Measurements from ENCODE around the gene SEMA7A.

DNA sequence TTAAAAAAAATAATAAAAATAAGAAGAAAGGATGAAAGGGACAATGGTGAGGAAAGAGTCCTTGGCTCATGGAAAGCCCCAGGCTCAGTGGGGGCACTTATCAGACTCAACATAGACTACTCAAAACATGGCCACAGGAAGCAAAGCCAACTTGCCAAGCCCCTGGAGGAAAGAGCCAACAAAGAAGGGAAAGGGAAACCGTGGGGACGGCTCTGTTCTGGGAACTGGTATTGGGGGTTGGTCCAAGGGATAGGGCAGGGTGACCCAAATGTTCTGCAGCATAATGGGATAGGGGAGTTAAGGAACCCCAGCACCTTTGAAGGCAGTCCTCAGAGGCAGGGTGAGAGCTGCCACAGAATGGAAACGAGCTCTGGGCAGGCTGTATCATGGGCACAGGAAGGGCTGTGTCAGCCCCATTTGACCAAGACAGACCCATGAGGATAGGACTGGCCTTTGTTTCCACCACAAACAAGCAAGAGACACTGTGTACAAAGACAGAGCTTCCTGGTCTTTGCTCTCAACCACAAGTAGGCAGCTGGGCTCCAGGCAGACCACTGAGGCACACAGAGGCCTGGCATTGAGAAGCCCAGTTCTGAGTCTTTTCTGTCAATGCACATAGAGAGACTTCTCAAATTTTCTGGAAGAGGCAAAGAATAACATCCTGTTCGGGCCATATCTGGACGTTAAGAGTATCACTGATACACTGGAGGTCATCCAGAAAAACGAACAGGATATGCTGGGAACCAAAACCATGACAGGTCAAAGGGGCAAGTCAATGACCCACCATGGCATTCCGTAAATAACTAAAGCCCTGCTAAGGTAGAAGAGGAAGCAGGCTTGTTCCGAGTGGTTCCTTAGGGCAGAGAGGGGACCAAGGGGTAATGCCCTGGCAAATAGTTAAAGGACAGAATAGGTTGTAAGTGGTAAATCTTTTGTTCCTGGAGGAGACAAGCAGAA lies 10.6 kb upstream of the SEMA7A start:
- TF ChIP-seq, protein P1, sequence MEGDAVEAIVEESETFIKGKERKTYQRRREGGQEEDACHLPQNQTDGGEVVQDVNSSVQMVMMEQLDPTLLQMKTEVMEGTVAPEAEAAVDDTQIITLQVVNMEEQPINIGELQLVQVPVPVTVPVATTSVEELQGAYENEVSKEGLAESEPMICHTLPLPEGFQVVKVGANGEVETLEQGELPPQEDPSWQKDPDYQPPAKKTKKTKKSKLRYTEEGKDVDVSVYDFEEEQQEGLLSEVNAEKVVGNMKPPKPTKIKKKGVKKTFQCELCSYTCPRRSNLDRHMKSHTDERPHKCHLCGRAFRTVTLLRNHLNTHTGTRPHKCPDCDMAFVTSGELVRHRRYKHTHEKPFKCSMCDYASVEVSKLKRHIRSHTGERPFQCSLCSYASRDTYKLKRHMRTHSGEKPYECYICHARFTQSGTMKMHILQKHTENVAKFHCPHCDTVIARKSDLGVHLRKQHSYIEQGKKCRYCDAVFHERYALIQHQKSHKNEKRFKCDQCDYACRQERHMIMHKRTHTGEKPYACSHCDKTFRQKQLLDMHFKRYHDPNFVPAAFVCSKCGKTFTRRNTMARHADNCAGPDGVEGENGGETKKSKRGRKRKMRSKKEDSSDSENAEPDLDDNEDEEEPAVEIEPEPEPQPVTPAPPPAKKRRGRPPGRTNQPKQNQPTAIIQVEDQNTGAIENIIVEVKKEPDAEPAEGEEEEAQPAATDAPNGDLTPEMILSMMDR (IDR thresholded peaks at IDR 0.05): no peak
- TF ChIP-seq POLR2A (IDR thresholded peaks at IDR 0.05): no peak
